CD14-positive monocyte (primary cell): ENCODE data around the gene SPAG17. TPM values are rescaled to one million over a fixed set of nuclear protein-coding genes. Genes with fewer than 3 reads are reported as not detected.

Experiments used
- DNase-seq, 3 donors: peaks; one replicate each; pipeline ENCODE4 v3.0.0-alpha.2; 2011 to 2022
- H2AFZ ChIP-seq: 2 replicates; pipeline ENCODE4 v1.6.0; 2012; ENCODE audit warnings: mild to moderate bottlenecking, low read depth, low read length, inconsistent platforms; ENCODE audit not compliant: insufficient read depth, poor library complexity, severe bottlenecking
- H3K27ac ChIP-seq, 2 donors: 1 replicate in 1 of 2; 2 replicates in 1 of 2; pipeline ENCODE4 v1.5.1; 2012 to 2013; ENCODE audit warnings: low read length in 2 of 2, control low read depth in 1 of 2, inconsistent platforms in 1 of 2, low read depth in 1 of 2, mild to moderate bottlenecking in 1 of 2
- H3K27me3 ChIP-seq, 2 donors: one replicate each; pipeline versions ENCODE4 v1.6.0 to v1.6.1; 2011 to 2013; ENCODE audit warnings: low read length in 2 of 2; ENCODE audit not compliant: control insufficient read depth in 2 of 2, insufficient read depth in 2 of 2
- H3K36me3 ChIP-seq, 2 donors: replicated peaks in 1 of 2; 1 replicate in 1 of 2; 2 replicates in 1 of 2; pipeline versions ENCODE4 v1.5.1 to v1.6.1; 2012 to 2013; ENCODE audit warnings: low read length in 2 of 2, control low read depth in 1 of 2, inconsistent platforms in 1 of 2, mild to moderate bottlenecking in 1 of 2; ENCODE audit not compliant: insufficient read depth in 2 of 2, control insufficient read depth in 1 of 2
- H3K4me1 ChIP-seq, 2 donors: 1 replicate in 1 of 2; 2 replicates in 1 of 2; pipeline versions ENCODE4 v1.5.1 to v1.6.1; 2012 to 2013; ENCODE audit warnings: low read length in 2 of 2, control low read depth in 1 of 2, inconsistent platforms in 1 of 2, mild to moderate bottlenecking in 1 of 2, moderate library complexity in 1 of 2; ENCODE audit not compliant: insufficient read depth in 2 of 2, control insufficient read depth in 1 of 2
- H3K4me2 ChIP-seq: replicated peaks from 2 replicates; pipeline ENCODE3; 2012; ENCODE audit warnings: low read length, moderate library complexity, mild to moderate bottlenecking; ENCODE audit not compliant: poor library complexity, severe bottlenecking; ENCODE audit errors: extremely low read depth
- H3K4me3 ChIP-seq, 3 experiments: fragments of 200-600 bp in 1 of 3; sonication (generic) in 1 of 3; replicated peaks in 1 of 3; 1 replicate in 2 of 3; 2 replicates in 1 of 3; pipeline ENCODE4 v1.5.1; 2011 to 2013; ENCODE audit warnings: low read length in 3 of 3, mild to moderate bottlenecking in 3 of 3, control low read depth in 2 of 3, low read depth in 2 of 3, inconsistent platforms in 1 of 3, moderate library complexity in 1 of 3
- H3K79me2 ChIP-seq: 2 replicates; pipeline ENCODE4 v1.6.0; 2012; ENCODE audit warnings: mild to moderate bottlenecking, control low read depth, inconsistent platforms, low read length, moderate library complexity; ENCODE audit not compliant: insufficient read depth
- H3K9ac ChIP-seq: 2 replicates; pipeline ENCODE4 v1.6.0; 2017; ENCODE audit warnings: low read length, mild to moderate bottlenecking; ENCODE audit not compliant: insufficient read depth, poor library complexity, severe bottlenecking
- H3K9me3 ChIP-seq, 2 donors: replicated peaks in 1 of 2; 1 replicate in 1 of 2; 2 replicates in 1 of 2; pipeline versions ENCODE4 v1.5.1 to v1.6.1; 2012 to 2013; ENCODE audit warnings: low read length in 2 of 2, control low read depth in 1 of 2; ENCODE audit not compliant: control insufficient read depth in 1 of 2, insufficient read depth in 1 of 2
- H4K20me1 ChIP-seq: 2 replicates; pipeline ENCODE4 v1.6.0; 2012; ENCODE audit warnings: mild to moderate bottlenecking, low read length, control low read depth, moderate library complexity; ENCODE audit not compliant: insufficient read depth
- H3K27ac Mint-ChIP-seq, 7 donors: one replicate each; pipeline ENCODE4 v1.8.0; 2020; ENCODE audit warnings: mild to moderate bottlenecking in 7 of 7, mixed read lengths in 7 of 7, moderate library complexity in 6 of 7, inconsistent platforms in 2 of 7
- H3K27me3 Mint-ChIP-seq, 3 donors: one replicate each; pipeline ENCODE4 v1.8.0; 2021 to 2022; ENCODE audit warnings: low read depth in 3 of 3, mild to moderate bottlenecking in 3 of 3, mixed read lengths in 3 of 3, moderate library complexity in 3 of 3, inconsistent platforms in 1 of 3
- H3K36me3 Mint-ChIP-seq, 2 donors: one replicate each; pipeline ENCODE4 v1.8.0; 2020; ENCODE audit warnings: mixed read lengths in 2 of 2, inconsistent platforms in 1 of 2, mild to moderate bottlenecking in 1 of 2
- H3K4me1 Mint-ChIP-seq: one replicate; pipeline ENCODE4 v1.8.0; 2020; ENCODE audit warnings: mild to moderate bottlenecking, mixed read lengths
- H3K4me3 Mint-ChIP-seq, 2 donors: one replicate each; pipeline ENCODE4 v1.8.0; 2020; ENCODE audit warnings: mild to moderate bottlenecking in 2 of 2, mixed read lengths in 2 of 2, moderate library complexity in 1 of 2
- H3K9me3 Mint-ChIP-seq, 7 donors: one replicate each; pipeline ENCODE4 v1.8.0; 2020 to 2022; ENCODE audit warnings: mixed read lengths in 7 of 7, mild to moderate bottlenecking in 6 of 7, moderate library complexity in 6 of 7, inconsistent platforms in 2 of 7
- WGBS: methylation state at CpG from one replicate; pipeline ENCODE4 v1.1.5; 2013; ENCODE audit warnings: missing lambda C conversion rate; ENCODE audit not compliant: insufficient coverage; 5-methylcytosine and 5-hydroxymethylcytosine counted together
- intact Hi-C, 2 donors: fragments of 100-400 bp; cut with micrococcal nuclease; formaldehyde crosslinking; loops; one replicate each; pipeline versions ENCODE4 v1.15.0 to v1.15.1; 2023
- polyA plus RNA-seq, 3 donors: library from polyadenylated mRNA; depleted of rRNA in 1 of 3; unstranded in 2 of 3; stranded (reverse) in 1 of 3; fragments of 300-500 nt in 2 of 3; fragments of >200 nt in 1 of 3; fragmentation: Illumina TruSeq in 2 of 3; gene quantifications; 1 replicate in 2 of 3; 2 replicates in 1 of 3; pipeline ENCODE4 v1.2.3, GENCODE V29; 2012 to 2021
- TF ChIP-seq, protein P1 (sequence below): fragments of 200-600 bp; IDR thresholded peaks from one replicate; pipeline ENCODE4 v1.8.0; 2022; ENCODE audit warnings: antibody characterized with exemption, mild to moderate bottlenecking

Gene SPAG17
- polyA plus RNA-seq, 3 donors: 0.26 to 0.87 (median 0.68) TPM

DNA sequence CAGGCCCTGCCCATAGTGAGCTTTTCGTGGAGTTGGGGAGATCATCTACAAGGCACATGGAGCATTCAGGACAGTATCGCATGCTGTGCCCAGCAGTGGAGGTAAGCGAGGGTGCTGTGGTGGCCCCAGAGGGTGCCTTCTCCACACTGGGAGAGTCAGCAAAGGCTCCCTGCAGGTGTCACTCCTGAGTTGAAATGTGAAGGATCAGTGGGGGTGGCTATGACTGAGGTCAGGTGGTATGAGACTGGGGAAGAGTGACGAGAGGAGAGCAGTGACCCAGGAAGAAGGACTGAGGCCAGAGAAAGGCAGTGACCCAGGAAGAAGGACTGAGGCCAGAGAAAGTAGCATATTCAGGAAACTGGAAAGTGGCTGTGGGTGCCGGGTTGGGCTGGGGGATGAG is 53.0 kb downstream of the SPAG17 start:
- Histone ChIP-seq H3K36me3 (no peaks in the 10 kb centered on the region), H3K4me1 (no peaks in the 10 kb centered on the region), H3K4me3 (no peak overlapping the region), H3K27me3 (no peaks in the 10 kb centered on the region), H3K27ac (no peak overlapping the region), H3K4me2 (no peak overlapping the region), H2AFZ (no peak overlapping the region), H3K9ac (no peak overlapping the region), H3K9me3 (peaks cover 0 to 3% of the 10 kb centered on the region in 2 donors), H3K79me2 (no peaks in the 10 kb centered on the region), H4K20me1 (no peaks in the 10 kb centered on the region)
- Mint-ChIP-seq H3K4me1 (peaks cover 5% of the 10 kb centered on the region), H3K4me3 (no peak overlapping the region), H3K9me3 (peaks cover 3 to 15% (median 5%) of the 10 kb centered on the region in 7 donors), H3K27ac (no peak overlapping the region), H3K27me3 (peaks cover 2 to 10% (median 5%) of the 10 kb centered on the region in 3 donors), H3K36me3 (no peaks in the 10 kb centered on the region)
- TF ChIP-seq, protein P1, sequence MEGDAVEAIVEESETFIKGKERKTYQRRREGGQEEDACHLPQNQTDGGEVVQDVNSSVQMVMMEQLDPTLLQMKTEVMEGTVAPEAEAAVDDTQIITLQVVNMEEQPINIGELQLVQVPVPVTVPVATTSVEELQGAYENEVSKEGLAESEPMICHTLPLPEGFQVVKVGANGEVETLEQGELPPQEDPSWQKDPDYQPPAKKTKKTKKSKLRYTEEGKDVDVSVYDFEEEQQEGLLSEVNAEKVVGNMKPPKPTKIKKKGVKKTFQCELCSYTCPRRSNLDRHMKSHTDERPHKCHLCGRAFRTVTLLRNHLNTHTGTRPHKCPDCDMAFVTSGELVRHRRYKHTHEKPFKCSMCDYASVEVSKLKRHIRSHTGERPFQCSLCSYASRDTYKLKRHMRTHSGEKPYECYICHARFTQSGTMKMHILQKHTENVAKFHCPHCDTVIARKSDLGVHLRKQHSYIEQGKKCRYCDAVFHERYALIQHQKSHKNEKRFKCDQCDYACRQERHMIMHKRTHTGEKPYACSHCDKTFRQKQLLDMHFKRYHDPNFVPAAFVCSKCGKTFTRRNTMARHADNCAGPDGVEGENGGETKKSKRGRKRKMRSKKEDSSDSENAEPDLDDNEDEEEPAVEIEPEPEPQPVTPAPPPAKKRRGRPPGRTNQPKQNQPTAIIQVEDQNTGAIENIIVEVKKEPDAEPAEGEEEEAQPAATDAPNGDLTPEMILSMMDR: no peak
- intact Hi-C loops: no loop called here
- no peak for DNase-seq
- WGBS: 100% methylated on average over 4 of the region's 5 CpGs

DNA sequence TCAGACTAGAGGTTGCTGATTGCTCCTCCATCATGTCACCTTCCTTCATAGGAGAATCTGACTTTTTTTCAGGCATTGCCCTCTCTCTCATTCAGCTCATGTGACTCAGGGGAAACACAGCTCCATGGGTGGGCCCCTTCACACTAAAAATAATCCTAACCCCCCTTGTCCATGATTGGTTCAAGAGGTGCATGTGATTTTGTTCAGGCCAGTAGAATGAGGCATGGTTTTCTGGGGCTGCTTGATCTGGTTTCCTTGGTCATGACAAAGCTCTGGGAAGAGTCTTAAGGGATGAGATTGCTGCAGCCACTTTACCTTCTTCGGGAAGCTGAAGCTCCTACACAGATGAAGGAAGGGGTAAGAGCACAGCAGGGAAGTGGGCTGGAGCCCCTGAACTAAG is 56.3 kb downstream of the SPAG17 start:
- Mint-ChIP-seq H3K27ac (peak overlapping the region in 1 of 7 donors; percentile 74), H3K4me1 (no peaks in the 10 kb centered on the region), H3K36me3 (no peaks in the 10 kb centered on the region), H3K4me3 (no peak overlapping the region), H3K27me3 (peaks cover 0 to 6% (median 0%) of the 10 kb centered on the region in 3 donors), H3K9me3 (peaks cover 4 to 18% (median 6%) of the 10 kb centered on the region in 7 donors)
- Histone ChIP-seq H3K79me2 (no peaks in the 10 kb centered on the region), H3K27me3 (no peaks in the 10 kb centered on the region), H3K4me1 (no peaks in the 10 kb centered on the region), H3K36me3 (no peaks in the 10 kb centered on the region), H2AFZ (no peak overlapping the region), H4K20me1 (no peaks in the 10 kb centered on the region), H3K27ac (no peak overlapping the region), H3K9ac (no peak overlapping the region), H3K4me3 (no peak overlapping the region), H3K4me2 (no peak overlapping the region), H3K9me3 (peaks cover 0 to 3% of the 10 kb centered on the region in 2 donors)
- no peak for DNase-seq
- WGBS: 88% methylated on average over 1 of the region's 1 CpG
- intact Hi-C loops: no loop called here
- TF ChIP-seq, protein P1: no peak
